Measurements from ENCODE around the gene YIF1A.
"Not testable (repeated sequence)": the region's sequence is repeated elsewhere in the genome, so short reads cannot be mapped to it uniquely, and the experiment has no call there.

DNA sequence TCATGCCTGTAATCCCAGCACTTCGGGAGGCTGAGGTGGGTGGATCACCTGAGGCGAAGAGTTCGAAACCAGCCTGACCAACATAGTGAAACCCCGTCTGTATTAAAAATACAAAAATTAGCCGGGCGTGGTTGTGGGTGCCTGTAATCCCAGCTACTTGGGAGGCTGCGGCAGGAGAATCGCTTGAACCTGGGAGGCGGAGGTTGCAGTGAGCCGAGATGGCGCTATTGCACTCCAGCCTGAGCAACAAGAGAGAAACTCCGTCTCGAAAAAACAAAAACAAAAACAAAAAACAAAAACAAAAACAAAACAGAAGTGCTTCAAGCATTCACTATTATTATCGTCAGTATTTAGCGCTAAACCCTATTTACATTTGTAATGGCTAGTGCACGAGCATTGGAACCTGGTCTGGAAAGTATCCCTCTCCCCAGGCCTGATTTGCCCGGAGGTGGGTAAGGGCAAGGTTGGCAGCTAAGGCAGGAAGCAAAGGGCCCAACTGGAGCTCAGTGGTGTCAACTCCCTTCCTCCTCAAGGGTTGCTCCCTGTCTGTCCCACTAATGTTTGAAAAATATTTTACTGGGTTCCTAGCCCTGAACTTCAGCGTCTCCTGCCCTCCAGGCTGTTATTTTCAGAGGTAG, 22.0 kb upstream of the YIF1A start:
- not testable (repeated sequence) for TF ChIP-seq CTCF (conservative IDR thresholded peaks at IDR 0.05; ENCODE audit: low read length); EZH2phosphoT487 (IDR thresholded peaks at IDR 0.05; ENCODE audit: borderline replicate concordance, low read depth, low read length)
